ENCODE measurements around the gene RSAD2.
"Not testable (repeated sequence)": the region's sequence is repeated elsewhere in the genome, so short reads cannot be mapped to it uniquely, and the experiment has no call there.

Gene RSAD2

DNA sequence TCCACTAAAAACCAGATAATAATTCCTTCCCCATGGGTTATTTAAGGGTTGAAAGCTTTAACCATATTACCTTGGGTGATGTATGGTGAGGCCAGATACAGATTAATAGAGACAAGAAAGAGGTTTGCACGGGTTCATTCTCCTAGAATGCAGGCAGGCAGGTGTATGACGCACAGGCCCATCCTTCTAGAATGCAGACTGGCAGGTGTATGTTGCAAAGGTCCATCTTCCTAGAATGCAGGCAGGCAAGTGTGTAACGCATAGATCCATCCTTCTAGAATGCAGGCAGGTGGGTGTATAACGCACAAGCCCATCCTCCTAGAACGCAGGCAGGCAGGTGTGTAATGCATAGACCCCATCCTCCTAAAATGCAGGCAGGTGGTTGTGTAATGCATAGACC lies 3.9 kb downstream of the RSAD2 start:
- no peak overlapping the region for H3K27ac ChIP-seq (ENCODE audit: low read depth, low read length)
- peaks cover 14% of the 10 kb centered on the region; the same call in 1 of the 2 replicates for H3K9me3 ChIP-seq (ENCODE audit: control insufficient read depth, insufficient read depth, low read length)
- H3K4me1 ChIP-seq (ENCODE audit: control insufficient read depth, insufficient read depth, low read length): no peaks in the 10 kb centered on the region
- H3K27me3 ChIP-seq (ENCODE audit: control insufficient read depth, insufficient read depth, low read length): no peaks in the 10 kb centered on the region
- H3K4me3 ChIP-seq (ENCODE audit: low read depth, low read length): no peak overlapping the region
- H3K9ac ChIP-seq (ENCODE audit: low read depth, low read length): no peak overlapping the region
- no peaks in the 10 kb centered on the region for H3K36me3 ChIP-seq (ENCODE audit: control insufficient read depth, insufficient read depth, low read length)

DNA sequence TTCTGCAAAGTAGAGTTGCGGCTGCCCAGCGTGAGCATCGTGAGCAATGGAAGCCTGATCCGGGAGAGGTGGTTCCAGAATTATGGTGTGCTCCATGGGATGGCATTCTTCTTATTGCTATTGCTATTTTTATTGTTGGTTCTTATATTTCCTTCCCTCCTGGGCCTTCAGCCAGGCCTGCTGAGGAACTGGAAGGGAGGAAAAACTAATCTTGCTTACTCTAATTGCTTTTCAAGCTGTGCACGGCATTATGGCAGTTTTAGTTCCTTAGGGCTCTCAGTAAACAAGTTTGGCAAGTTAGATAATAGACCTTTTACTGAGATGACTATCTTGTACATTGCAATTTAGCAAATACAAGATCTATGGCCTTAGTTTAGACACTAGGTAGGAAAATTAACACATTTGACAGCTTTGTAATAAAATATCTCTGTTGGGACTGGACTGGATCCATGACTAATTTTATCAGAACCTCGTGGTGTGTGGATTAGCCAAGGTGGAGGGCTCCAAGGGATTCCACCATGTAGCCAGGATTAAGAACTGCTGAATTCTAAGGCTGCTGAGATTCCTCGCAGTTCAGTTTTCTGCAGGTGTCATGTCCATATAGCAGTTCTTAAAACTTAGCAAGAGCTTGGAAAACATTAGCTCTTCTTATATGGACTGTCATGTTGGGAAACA lies 6.0 kb downstream of the RSAD2 start:
- H3K9ac ChIP-seq (ENCODE audit: low read depth, low read length): no peak overlapping the region
- no peak overlapping the region for H3K4me3 ChIP-seq (ENCODE audit: low read depth, low read length)
- peaks cover 14% of the 10 kb centered on the region; the same call in 1 of the 2 replicates for H3K9me3 ChIP-seq (ENCODE audit: control insufficient read depth, insufficient read depth, low read length)
- H3K27ac ChIP-seq (ENCODE audit: low read depth, low read length): no peak overlapping the region
- no peaks in the 10 kb centered on the region for H3K27me3 ChIP-seq (ENCODE audit: control insufficient read depth, insufficient read depth, low read length)
- H3K36me3 ChIP-seq (ENCODE audit: control insufficient read depth, insufficient read depth, low read length): no peaks in the 10 kb centered on the region
- H3K4me1 ChIP-seq (ENCODE audit: control insufficient read depth, insufficient read depth, low read length): no peaks in the 10 kb centered on the region

DNA sequence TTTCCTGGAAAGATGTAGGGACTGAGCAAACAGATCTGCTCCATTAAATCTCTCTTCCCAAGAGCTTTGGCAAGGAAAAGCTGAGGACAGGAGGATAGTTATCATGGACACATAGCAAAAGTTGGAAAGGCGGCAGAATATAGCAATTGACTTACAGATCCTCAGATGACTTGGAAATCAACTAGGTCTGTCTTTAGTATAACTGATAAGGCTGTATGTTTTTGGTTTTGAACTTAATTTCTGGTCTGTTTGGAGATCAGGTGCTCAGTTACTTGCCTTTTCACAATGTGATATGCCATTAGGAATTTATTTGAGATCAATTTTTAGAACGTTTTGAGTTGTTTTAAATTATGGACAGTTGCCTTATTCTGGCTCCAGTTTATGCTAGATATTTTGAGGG lies 8.0 kb downstream of the RSAD2 start:
- no peak overlapping the region for H3K4me3 ChIP-seq (ENCODE audit: low read depth, low read length)
- no peak overlapping the region for H3K9ac ChIP-seq (ENCODE audit: low read depth, low read length)
- H3K36me3 ChIP-seq (ENCODE audit: control insufficient read depth, insufficient read depth, low read length): no peaks in the 10 kb centered on the region
- no peaks in the 10 kb centered on the region for H3K4me1 ChIP-seq (ENCODE audit: control insufficient read depth, insufficient read depth, low read length)
- peaks cover 8% of the 10 kb centered on the region; the same call in 1 of the 2 replicates for H3K9me3 ChIP-seq (ENCODE audit: control insufficient read depth, insufficient read depth, low read length)
- no peaks in the 10 kb centered on the region for H3K27me3 ChIP-seq (ENCODE audit: control insufficient read depth, insufficient read depth, low read length)
- H3K27ac ChIP-seq (ENCODE audit: low read depth, low read length): no peak overlapping the region

DNA sequence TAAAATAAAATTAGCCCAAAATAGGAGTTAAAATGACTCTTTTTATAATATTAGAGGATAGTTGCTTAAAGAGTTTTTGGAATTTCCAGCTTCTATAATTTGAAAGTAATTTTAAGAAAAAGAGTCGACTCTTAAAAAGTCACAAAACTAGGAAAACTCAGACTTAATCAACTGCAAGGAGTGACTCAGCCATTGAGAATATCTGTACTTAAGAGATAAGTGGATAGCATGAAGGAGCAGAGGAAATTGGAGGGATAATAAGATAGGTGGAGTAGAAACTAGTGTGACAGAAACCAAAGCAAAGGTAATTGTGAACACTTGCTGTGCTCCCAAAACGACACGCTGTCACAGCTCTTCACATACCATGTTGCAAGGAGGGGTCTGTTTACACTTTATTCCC lies 8.4 kb downstream of the RSAD2 start:
- no peaks in the 10 kb centered on the region for H3K4me1 ChIP-seq (ENCODE audit: control insufficient read depth, insufficient read depth, low read length)
- no peak overlapping the region for H3K4me3 ChIP-seq (ENCODE audit: low read depth, low read length)
- H3K9me3 ChIP-seq (ENCODE audit: control insufficient read depth, insufficient read depth, low read length): peaks cover 6% of the 10 kb centered on the region; the same call in 1 of the 2 replicates
- H3K27ac ChIP-seq (ENCODE audit: low read depth, low read length): no peak overlapping the region
- H3K36me3 ChIP-seq (ENCODE audit: control insufficient read depth, insufficient read depth, low read length): no peaks in the 10 kb centered on the region
- H3K27me3 ChIP-seq (ENCODE audit: control insufficient read depth, insufficient read depth, low read length): no peaks in the 10 kb centered on the region
- H3K9ac ChIP-seq (ENCODE audit: low read depth, low read length): no peak overlapping the region

DNA sequence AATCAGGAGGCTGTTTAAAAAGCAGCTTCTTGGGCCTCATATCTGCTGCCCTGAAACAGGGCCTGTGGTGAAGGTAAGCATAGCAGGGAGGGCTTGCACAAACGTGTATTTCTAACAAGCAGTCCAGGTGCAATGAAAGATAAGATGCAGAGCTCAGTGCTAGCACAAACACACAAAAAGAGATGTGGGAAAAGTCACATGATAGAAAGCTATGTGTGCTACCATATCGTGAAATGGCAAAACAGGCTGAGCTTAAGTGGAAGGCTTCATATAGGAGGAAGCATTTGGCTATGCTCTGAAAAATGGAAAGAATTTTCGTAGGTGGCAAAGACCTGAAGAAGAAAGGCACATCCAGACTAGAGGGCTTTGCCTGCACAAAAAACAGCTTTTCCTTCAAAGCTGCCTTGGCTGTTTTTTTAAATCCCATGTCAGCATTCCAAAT lies 10.2 kb downstream of the RSAD2 start:
- Histone ChIP-seq H3K4me1 (ENCODE audit: control insufficient read depth, insufficient read depth, low read length) (no peaks in the 10 kb centered on the region), H3K9me3 (ENCODE audit: control insufficient read depth, insufficient read depth, low read length) (no peaks in the 10 kb centered on the region), H3K4me3 (ENCODE audit: low read depth, low read length) (no peak overlapping the region), H3K27ac (ENCODE audit: low read depth, low read length) (no peak overlapping the region), H3K9ac (ENCODE audit: low read depth, low read length) (no peak overlapping the region), H3K27me3 (ENCODE audit: control insufficient read depth, insufficient read depth, low read length) (no peaks in the 10 kb centered on the region), H3K36me3 (ENCODE audit: control insufficient read depth, insufficient read depth, low read length) (no peaks in the 10 kb centered on the region)

GRCh38 chr2:6888724-6889123 lies 11.1 kb downstream of the RSAD2 start:
- H3K9ac ChIP-seq (ENCODE audit: low read depth, low read length): no peak overlapping the region
- no peak overlapping the region for H3K27ac ChIP-seq (ENCODE audit: low read depth, low read length)
- H3K4me3 ChIP-seq (ENCODE audit: low read depth, low read length): no peak overlapping the region
- H3K36me3 ChIP-seq (ENCODE audit: control insufficient read depth, insufficient read depth, low read length): no peaks in the 10 kb centered on the region
- H3K9me3 ChIP-seq (ENCODE audit: control insufficient read depth, insufficient read depth, low read length): no peaks in the 10 kb centered on the region
- no peaks in the 10 kb centered on the region for H3K27me3 ChIP-seq (ENCODE audit: control insufficient read depth, insufficient read depth, low read length)
- H3K4me1 ChIP-seq (ENCODE audit: control insufficient read depth, insufficient read depth, low read length): no peaks in the 10 kb centered on the region

DNA sequence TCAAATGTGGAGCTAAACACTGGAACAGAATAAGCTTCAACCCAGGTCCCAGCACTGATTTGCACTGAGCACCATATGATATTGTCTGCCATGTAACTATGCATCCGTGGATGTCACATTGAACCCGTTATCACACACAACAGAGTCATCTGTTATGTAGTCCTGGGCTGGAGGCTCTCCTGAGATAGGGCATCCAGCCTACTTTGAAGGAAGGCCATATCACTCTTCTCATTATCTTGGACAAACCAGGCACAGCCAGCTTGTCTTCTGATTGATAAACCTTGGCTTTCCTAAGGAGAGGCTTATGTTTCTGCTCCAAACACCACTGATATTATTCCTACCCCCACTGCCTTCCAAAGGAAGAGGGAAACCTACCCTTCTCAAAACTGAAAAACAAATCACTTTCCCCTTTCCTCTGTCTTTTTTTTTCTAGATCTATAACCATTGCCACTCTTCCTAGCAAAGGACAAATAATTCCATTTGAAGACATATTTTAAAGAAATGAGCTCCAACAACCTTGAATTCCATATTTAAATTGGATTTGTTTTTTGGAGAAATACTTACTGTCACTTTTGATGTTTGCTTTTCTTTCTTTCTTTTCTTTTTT lies 16.4 kb downstream of the RSAD2 start:
- no peak overlapping the region for H3K9ac ChIP-seq (ENCODE audit: low read depth, low read length)
- no peaks in the 10 kb centered on the region for H3K36me3 ChIP-seq (ENCODE audit: control insufficient read depth, insufficient read depth, low read length)
- no peak overlapping the region for H3K27ac ChIP-seq (ENCODE audit: low read depth, low read length)
- no peak overlapping the region for H3K4me3 ChIP-seq (ENCODE audit: low read depth, low read length)
- no peaks in the 10 kb centered on the region for H3K27me3 ChIP-seq (ENCODE audit: control insufficient read depth, insufficient read depth, low read length)
- H3K9me3 ChIP-seq (ENCODE audit: control insufficient read depth, insufficient read depth, low read length): no peaks in the 10 kb centered on the region
- H3K4me1 ChIP-seq (ENCODE audit: control insufficient read depth, insufficient read depth, low read length): no peaks in the 10 kb centered on the region

- H3K27me3 ChIP-seq (ENCODE audit: control insufficient read depth, insufficient read depth, low read length): no peaks in the 10 kb centered on the region
- H3K4me3 ChIP-seq (ENCODE audit: low read depth, low read length): no peak overlapping the region
- H3K9ac ChIP-seq (ENCODE audit: low read depth, low read length): no peak overlapping the region
- no peaks in the 10 kb centered on the region for H3K4me1 ChIP-seq (ENCODE audit: control insufficient read depth, insufficient read depth, low read length)
- no peak overlapping the region for H3K27ac ChIP-seq (ENCODE audit: low read depth, low read length)
- no peaks in the 10 kb centered on the region for H3K9me3 ChIP-seq (ENCODE audit: control insufficient read depth, insufficient read depth, low read length)
- H3K36me3 ChIP-seq (ENCODE audit: control insufficient read depth, insufficient read depth, low read length): no peaks in the 10 kb centered on the region
Measured at GRCh38 chr2:6896930-6897759, 19.6 kb downstream of the RSAD2 start.

DNA sequence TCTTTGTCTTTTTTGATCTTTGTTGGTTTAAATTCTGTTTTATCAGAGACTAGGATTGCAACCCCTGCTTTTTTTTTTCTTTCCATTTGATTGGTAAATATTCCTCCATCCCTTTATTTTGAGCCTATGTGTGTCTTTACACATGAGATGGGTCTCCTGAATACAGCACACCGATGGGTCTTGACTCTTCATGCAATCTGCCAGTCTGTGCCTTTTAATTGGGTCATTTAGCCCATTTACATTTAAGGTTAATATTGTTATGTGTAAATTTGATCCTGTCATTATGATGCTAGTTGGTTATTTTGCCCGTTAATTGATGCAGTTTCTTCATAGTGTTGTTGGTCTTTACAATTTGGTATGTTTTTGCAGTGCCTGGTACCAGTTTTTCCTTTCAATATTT lies 25.0 kb downstream of the RSAD2 start:
- H3K4me3 ChIP-seq (ENCODE audit: low read depth, low read length); H3K27ac ChIP-seq (ENCODE audit: low read depth, low read length); H3K27me3 ChIP-seq (ENCODE audit: control insufficient read depth, insufficient read depth, low read length); H3K9ac ChIP-seq (ENCODE audit: low read depth, low read length); H3K4me1 ChIP-seq (ENCODE audit: control insufficient read depth, insufficient read depth, low read length); H3K36me3 ChIP-seq (ENCODE audit: control insufficient read depth, insufficient read depth, low read length); H3K9me3 ChIP-seq (ENCODE audit: control insufficient read depth, insufficient read depth, low read length): not testable (repeated sequence)

GRCh38 chr2:6905668-6906067 lies 28.1 kb downstream of the RSAD2 start:
- no peaks in the 10 kb centered on the region for H3K9me3 ChIP-seq (ENCODE audit: control insufficient read depth, insufficient read depth, low read length)
- H3K27ac ChIP-seq (ENCODE audit: low read depth, low read length): no peak overlapping the region
- H3K4me1 ChIP-seq (ENCODE audit: control insufficient read depth, insufficient read depth, low read length): no peaks in the 10 kb centered on the region
- no peak overlapping the region for H3K4me3 ChIP-seq (ENCODE audit: low read depth, low read length)
- H3K36me3 ChIP-seq (ENCODE audit: control insufficient read depth, insufficient read depth, low read length): no peaks in the 10 kb centered on the region
- H3K9ac ChIP-seq (ENCODE audit: low read depth, low read length): no peak overlapping the region
- no peaks in the 10 kb centered on the region for H3K27me3 ChIP-seq (ENCODE audit: control insufficient read depth, insufficient read depth, low read length)

DNA sequence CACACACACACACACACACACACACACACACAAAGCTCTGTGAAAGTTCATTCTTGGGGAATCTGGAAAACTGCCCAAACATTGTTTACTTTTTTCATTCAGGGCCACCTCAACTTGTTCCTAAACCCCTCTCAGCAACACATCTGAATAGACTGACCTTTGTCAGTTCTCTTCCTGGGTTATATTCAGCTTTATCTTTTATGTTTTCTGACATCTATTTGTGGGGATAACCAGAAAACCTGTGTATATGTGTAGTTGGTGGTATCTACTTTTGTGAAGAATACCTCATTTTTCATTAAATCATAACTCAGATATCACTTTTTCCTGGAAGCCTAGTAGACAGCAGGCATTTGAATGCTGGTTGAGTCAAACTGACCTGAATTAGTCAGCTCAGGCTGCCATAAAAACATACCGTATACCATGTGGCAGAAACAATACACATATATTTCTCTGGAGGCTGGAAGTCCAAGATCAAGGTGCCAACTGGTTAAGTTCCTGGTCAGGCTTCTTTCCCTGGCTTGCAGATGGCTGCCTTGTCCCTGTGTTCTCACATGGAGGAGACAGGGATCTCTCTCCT lies 28.7 kb downstream of the RSAD2 start:
- Histone ChIP-seq H3K27me3 (ENCODE audit: control insufficient read depth, insufficient read depth, low read length) (no peaks in the 10 kb centered on the region), H3K4me3 (ENCODE audit: low read depth, low read length) (no peak overlapping the region), H3K36me3 (ENCODE audit: control insufficient read depth, insufficient read depth, low read length) (no peaks in the 10 kb centered on the region), H3K9ac (ENCODE audit: low read depth, low read length) (no peak overlapping the region), H3K9me3 (ENCODE audit: control insufficient read depth, insufficient read depth, low read length) (no peaks in the 10 kb centered on the region), H3K27ac (ENCODE audit: low read depth, low read length) (no peak overlapping the region), H3K4me1 (ENCODE audit: control insufficient read depth, insufficient read depth, low read length) (no peaks in the 10 kb centered on the region)

All from HUES48 (cell line).